ENCODE measurements around the gene ASIC5. TPM values are rescaled to one million over a fixed set of nuclear protein-coding genes. Genes with fewer than 3 reads are reported as not detected.
"Not testable (repeated sequence)": the region's sequence is repeated elsewhere in the genome, so short reads cannot be mapped to it uniquely, and the experiment has no call there.

The ASIC5 gene
- total and polyA plus RNA-seq, 10 donors, result not detected

DNA sequence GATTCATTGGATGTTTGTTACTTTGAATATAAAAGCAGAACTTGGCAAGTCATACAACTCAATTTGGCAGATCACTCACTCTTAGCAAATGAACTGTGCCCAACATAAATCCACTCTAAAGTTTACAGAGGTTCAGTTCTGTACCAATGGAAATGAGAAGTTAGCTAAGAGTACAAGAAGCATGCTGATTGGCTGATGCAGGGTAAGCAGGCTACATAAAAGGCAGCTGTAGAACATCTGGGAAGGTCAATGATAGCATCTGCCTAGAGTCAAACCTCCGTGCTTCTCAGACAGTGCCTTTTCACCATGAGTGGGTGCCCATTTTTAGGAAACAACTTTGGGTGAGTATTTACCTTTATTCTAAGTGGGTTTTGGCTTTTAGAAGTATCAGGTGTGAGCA, 37.4 kb upstream of the ASIC5 start, which contains the start of gene TDO2:
TDO2 (plus strand) TSS at position 244 of the 400 bp plus-strand sequence; CDS start at position 307, 63 bp downstream.
- DNase-seq, result no peak
- Histone ChIP-seq H3K27me3 (replicated peaks in 1 of 7) (no peaks in the 10 kb centered on the region), H3K4me3 (no peak within 1 kb of the TSS), H3K9me3 (peaks cover 0 to 10% (median 2%) of the 10 kb centered on the region in 8 donors), H3K27ac (no peak within 1 kb of the TSS), H3K4me1 (peaks cover 0 to 17% (median 5%) of the 10 kb centered on the region in 6 donors), H3K36me3 (no peaks in the 10 kb centered on the region)
- TF ChIP-seq POLR2AphosphoS5 (IDR thresholded peaks at IDR 0.05) (no peak), POLR2A (IDR thresholded peaks at IDR 0.05) (no peak)
- TF ChIP-seq, protein P1, sequence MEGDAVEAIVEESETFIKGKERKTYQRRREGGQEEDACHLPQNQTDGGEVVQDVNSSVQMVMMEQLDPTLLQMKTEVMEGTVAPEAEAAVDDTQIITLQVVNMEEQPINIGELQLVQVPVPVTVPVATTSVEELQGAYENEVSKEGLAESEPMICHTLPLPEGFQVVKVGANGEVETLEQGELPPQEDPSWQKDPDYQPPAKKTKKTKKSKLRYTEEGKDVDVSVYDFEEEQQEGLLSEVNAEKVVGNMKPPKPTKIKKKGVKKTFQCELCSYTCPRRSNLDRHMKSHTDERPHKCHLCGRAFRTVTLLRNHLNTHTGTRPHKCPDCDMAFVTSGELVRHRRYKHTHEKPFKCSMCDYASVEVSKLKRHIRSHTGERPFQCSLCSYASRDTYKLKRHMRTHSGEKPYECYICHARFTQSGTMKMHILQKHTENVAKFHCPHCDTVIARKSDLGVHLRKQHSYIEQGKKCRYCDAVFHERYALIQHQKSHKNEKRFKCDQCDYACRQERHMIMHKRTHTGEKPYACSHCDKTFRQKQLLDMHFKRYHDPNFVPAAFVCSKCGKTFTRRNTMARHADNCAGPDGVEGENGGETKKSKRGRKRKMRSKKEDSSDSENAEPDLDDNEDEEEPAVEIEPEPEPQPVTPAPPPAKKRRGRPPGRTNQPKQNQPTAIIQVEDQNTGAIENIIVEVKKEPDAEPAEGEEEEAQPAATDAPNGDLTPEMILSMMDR (IDR thresholded peaks at IDR 0.05 in 8 of 11, conservative IDR thresholded peaks at IDR 0.05 in 3 of 11), result no peak
- intact Hi-C loops (cut with DNase I; ENCODE audit: low total_unique reads), result no loop called here
- 45 to 85% (median 72%) methylated on average over 1 of the region's 1 CpG for WGBS, 5 donors

DNA sequence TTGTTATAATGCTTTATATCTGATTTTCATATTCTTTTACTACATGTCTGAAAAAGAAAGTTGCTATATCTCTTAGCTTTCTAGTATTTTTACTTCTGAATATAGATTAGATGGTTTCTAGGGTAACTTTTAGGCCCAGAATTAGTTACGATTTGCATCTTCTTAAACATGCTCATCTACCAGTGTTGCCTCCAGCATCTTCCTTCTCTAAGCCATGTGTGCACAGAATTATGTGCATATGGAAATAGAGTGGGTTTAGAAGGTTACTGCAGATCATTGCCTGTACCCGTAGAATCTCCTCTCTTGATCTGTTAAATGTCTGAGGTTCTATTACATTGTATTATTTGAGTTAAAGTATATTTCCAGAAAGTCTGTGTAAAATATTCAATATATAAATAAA, 34.9 kb upstream of the ASIC5 start:
- TF ChIP-seq, protein P1 (IDR thresholded peaks at IDR 0.05 in 8 of 11, conservative IDR thresholded peaks at IDR 0.05 in 3 of 11), result no peak
- TF ChIP-seq POLR2AphosphoS5 (IDR thresholded peaks at IDR 0.05) (no peak), POLR2A (IDR thresholded peaks at IDR 0.05) (no peak)
- no peak for DNase-seq
- H3K4me3 ChIP-seq, result no peak overlapping the region
- WGBS, 5 donors, result 87 to 98% (median 89%) methylated on average over 2 of the region's 2 CpGs
- peaks cover 0 to 23% (median 6%) of the 10 kb centered on the region in 8 donors for H3K9me3 ChIP-seq
- no peaks in the 10 kb centered on the region for H3K27me3 ChIP-seq (replicated peaks in 1 of 7)
- intact Hi-C loops (cut with DNase I; ENCODE audit: low total_unique reads), result no loop called here
- peak overlapping the region in 5 of 8 donors; percentile 12 to 67 (median 40) for H3K27ac ChIP-seq
- H3K4me1 ChIP-seq, result peaks cover 0 to 17% (median 5%) of the 10 kb centered on the region in 6 donors
- H3K36me3 ChIP-seq, result no peaks in the 10 kb centered on the region

DNA sequence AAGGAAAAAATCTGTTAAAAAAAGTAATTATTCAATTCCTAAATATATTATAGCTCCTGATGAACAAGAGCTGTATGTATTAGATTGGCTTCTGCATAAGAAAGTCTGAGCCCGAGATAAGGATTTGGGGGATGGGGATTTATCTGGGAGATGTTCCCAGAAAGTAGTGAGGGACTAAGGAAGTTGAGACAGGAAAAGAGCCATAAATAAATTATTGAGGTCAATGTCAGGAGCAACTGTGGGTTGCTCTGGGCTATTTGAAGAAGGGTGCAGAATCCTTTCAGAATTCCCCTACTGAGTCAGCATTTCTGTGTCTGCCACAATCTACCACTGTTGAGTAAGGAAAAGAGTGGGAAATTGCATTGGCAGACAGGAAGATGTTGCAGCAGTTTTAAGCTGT, 34.3 kb upstream of the ASIC5 start:
- Histone ChIP-seq H3K4me3 (no peak overlapping the region), H3K4me1 (peaks cover 0 to 17% (median 5%) of the 10 kb centered on the region in 6 donors), H3K36me3 (no peaks in the 10 kb centered on the region), H3K27me3 (replicated peaks in 1 of 7) (no peaks in the 10 kb centered on the region), H3K27ac (peak overlapping the region in 7 of 8 donors; percentile 1 to 67 (median 40)), H3K9me3 (peaks cover 0 to 23% (median 6%) of the 10 kb centered on the region in 8 donors)
- TF ChIP-seq POLR2A (IDR thresholded peaks at IDR 0.05), result no peak
- TF ChIP-seq, protein P1 (IDR thresholded peaks at IDR 0.05 in 8 of 11, conservative IDR thresholded peaks at IDR 0.05 in 3 of 11), result no peak
- TF ChIP-seq POLR2AphosphoS5 (IDR thresholded peaks at IDR 0.05), result no peak
- WGBS, 5 donors, result 40 to 61% (median 59%) methylated on average over 1 of the region's 1 CpG
- no peak for DNase-seq
- intact Hi-C loops (cut with DNase I; ENCODE audit: low total_unique reads), result no loop called here

DNA sequence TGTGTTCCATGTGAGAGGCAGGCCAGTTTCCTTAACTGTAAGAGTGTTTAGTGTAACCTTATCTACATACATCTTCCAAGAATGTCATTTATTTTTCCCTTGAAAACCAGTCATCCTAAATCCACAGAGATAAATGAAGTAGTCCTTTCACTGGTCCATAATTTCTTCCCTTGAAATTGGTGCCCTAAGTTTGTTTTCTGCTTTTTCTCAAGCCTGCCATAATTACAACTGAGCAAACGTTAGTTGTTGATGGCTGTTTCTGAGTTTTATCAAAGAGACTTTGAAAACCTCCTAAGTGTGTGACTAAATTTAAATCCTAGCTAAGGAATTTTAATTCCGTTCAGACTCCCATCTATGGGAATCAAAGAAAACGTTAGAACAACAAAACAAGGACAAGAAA, 33.8 kb upstream of the ASIC5 start:
- TF ChIP-seq POLR2A (IDR thresholded peaks at IDR 0.05) (no peak), POLR2AphosphoS5 (IDR thresholded peaks at IDR 0.05) (no peak)
- TF ChIP-seq, protein P1 (IDR thresholded peaks at IDR 0.05 in 8 of 11, conservative IDR thresholded peaks at IDR 0.05 in 3 of 11), result no peak
- peaks cover 0 to 17% (median 5%) of the 10 kb centered on the region in 6 donors for H3K4me1 ChIP-seq
- no peaks in the 10 kb centered on the region for H3K27me3 ChIP-seq (replicated peaks in 1 of 7)
- no peak overlapping the region for H3K4me3 ChIP-seq
- 24 to 39% (median 30%) methylated on average over 3 of the region's 3 CpGs for WGBS, 5 donors
- no peaks in the 10 kb centered on the region for H3K36me3 ChIP-seq
- peaks cover 0 to 23% (median 6%) of the 10 kb centered on the region in 8 donors for H3K9me3 ChIP-seq
- peak overlapping the region in 5 of 8 donors; percentile 1 to 67 (median 40) for H3K27ac ChIP-seq
- intact Hi-C loops (cut with DNase I; ENCODE audit: low total_unique reads), result no loop called here
- DNase-seq, result no peak

DNA sequence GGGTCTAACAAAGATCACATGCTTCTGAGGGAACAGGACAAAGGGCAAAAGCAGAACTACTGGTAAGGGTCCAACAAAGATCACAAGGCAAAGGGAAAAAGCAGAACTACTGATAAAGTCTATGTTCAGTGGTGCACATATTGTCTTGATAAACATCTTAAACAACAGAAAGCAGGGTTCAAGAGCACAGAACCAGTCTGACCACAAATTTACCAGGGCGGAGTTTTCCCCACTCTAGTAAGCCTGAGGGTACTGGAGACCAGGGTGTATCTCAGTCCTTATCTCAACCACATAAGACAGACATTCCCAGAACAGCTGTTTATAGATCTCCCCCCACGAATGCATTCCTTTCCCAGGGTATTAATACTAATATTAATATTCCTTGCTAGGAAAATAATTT, 32.3 kb upstream of the ASIC5 start:
- Histone ChIP-seq H3K9me3 (peaks cover 0 to 23% (median 6%) of the 10 kb centered on the region in 8 donors), H3K4me1 (peaks cover 0 to 17% (median 5%) of the 10 kb centered on the region in 6 donors)
- intact Hi-C loops (cut with DNase I; ENCODE audit: low total_unique reads); H3K27ac ChIP-seq; DNase-seq; H3K36me3 ChIP-seq; H3K27me3 ChIP-seq (replicated peaks in 1 of 7); H3K4me3 ChIP-seq: not testable (repeated sequence)
- WGBS, 5 donors, result 75 to 88% (median 84%) methylated on average over 2 of the region's 2 CpGs
